Measurements from ENCODE around the gene IKBKE.
A peak's percentile ranks its signal among the peaks of the same experiment; 100 is the strongest.

Gene IKBKE

DNA sequence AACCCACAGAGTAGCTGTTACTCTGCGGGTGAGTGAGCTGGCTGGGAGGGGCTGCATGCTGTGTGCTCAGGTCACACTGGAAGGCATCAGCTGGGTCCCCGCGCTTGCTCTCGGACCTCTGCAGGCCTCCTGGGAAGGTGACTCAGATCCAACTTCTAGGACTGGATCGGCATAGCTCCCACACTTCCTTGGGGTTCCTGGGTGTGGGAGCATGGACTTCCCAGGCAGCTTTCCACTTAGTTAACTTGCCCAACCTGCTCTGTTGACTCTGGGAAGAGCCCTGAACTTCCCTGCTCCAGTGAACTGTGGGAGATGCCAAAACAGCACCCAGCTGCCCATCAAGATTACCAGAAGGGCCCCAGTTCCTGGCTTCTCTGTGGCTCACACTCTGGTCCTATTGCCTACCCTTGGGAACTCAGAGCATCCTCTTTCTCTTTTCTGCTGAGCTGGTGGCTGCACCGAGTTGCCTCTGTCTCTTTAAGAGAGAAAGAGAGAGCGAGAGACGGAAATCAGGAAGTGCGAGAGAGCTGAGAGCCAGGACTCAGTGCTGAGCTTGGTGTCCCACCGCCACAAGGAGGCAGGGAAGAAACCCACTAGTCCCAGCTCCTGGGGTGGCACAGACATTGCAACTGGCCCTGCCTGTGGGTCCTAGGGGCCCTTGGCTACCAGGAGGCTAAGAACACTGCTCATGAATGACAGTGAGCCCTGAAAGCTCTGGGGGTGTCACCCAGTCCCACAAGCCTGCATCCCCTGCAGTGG lies at the start of gene IKBKE:
TSS of gene IKBKE (plus strand) at position 544 of the 759 bp plus-strand sequence. CDS start 2,752 bp downstream, outside the sequence.
- peak; percentile 60 for DNase-seq

- no peak for DNase-seq
Measured at GRCh38 chr1:206421616-206422340, 48.5 kb upstream of the IKBKE start.

- DNase-seq: no peak
Measured at GRCh38 chr1:206422525-206422924, 47.8 kb upstream of the IKBKE start.

DNA sequence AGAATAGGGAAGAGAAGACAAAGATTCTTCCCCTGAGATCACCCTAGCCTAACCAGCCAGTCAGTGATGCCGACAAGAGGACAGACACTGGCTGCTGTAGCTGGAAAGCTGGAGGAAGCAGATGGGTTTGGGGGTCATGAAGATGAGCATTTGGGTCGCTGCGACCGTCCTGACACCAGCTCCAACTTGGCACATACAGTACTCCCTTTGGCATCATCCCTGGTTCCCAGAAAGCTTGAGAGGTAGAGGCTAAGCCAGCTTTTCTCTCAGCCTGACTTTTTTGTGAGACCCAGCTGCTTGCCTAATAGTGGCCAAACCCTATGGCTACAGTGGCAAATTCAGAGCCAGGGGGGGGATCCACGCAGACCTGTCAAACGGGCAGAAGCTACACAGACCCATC lies 43.0 kb upstream of the IKBKE start:
- no peak for DNase-seq

- no peak for DNase-seq
Measured at GRCh38 chr1:206429421-206429820, 40.9 kb upstream of the IKBKE start.

- no peak for DNase-seq
Measured at GRCh38 chr1:206430031-206430983, 40.0 kb upstream of the IKBKE start.

GRCh38 chr1:206435445-206435844 lies 34.8 kb upstream of the IKBKE start:
- DNase-seq: no peak

DNA sequence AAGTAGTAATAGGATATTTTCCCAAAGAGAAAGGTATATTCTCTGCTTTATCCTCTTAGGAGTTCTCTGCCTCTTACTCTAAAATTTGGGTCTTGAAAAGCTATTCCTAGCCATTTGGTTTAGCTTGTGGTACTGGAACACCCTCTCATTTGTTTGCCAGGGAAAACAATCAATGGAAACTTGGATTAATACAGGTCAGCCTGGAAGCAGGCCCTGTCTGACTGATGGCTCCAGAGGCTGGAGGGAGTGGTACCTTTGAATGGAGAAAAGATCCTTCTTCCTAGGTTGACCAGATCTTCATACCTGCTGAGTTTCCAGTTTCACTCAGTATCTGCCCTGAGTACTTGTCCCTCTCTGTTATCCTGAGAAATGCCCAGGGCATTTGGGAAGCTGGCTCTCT lies 31.7 kb upstream of the IKBKE start:
- no peak for DNase-seq

GRCh38 chr1:206439205-206439604 lies 31.1 kb upstream of the IKBKE start:
- DNase-seq: no peak

- DNase-seq: no peak
Measured at GRCh38 chr1:206441336-206441967, 28.8 kb upstream of the IKBKE start.

- DNase-seq: peak; percentile 38
Measured at GRCh38 chr1:206442101-206442500, 28.2 kb upstream of the IKBKE start.

DNA sequence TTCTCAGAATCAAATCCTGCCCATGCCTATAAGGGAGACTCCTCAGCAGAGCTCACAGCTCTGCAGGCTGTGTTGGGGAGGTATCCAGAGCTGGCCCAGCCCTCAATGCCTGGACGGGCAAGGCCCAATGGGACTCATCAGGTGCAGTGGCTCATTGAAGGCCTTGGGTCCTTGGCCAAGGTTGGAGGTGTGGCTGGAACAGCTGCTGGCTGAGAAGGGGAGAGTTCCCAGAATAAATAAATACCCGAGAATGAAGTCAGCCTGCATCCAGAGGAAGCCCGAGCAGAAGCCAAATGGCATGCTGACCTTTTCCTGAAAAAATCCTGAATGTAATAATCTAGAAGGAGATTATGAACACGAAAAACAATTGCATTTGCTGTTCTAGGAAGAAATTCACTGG lies 25.2 kb upstream of the IKBKE start:
- no peak for DNase-seq

- DNase-seq: no peak
Measured at GRCh38 chr1:206445911-206446356, 24.3 kb upstream of the IKBKE start.

GRCh38 chr1:206446688-206447421 lies 23.4 kb upstream of the IKBKE start:
- no peak for DNase-seq

GRCh38 chr1:206447422-206447765 lies 22.9 kb upstream of the IKBKE start:
- DNase-seq: no peak

DNA sequence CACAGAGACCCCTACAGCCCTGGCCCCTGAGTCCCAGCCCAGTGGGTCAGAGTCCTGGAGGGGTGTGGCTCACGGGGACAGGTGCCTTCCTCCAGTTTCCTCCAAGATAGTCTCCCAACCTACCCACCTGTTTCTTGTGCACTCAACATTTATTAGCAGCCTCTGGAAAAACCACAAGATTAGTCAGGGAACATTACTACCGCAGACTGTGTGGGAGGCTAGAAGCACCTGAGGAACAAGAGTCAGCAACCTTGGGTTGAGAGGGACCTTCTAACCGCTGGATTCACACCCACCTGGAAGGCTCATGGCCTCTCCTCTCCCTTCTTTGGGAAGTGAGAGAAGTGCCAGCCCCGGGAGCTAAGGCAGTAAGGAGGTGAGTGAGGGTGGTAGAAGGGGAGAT lies 22.5 kb upstream of the IKBKE start:
- no peak for DNase-seq

- DNase-seq: no peak
Measured at GRCh38 chr1:206448471-206448870, 21.8 kb upstream of the IKBKE start.

GRCh38 chr1:206449565-206449964 lies 20.7 kb upstream of the IKBKE start:
- DNase-seq: no peak

DNA sequence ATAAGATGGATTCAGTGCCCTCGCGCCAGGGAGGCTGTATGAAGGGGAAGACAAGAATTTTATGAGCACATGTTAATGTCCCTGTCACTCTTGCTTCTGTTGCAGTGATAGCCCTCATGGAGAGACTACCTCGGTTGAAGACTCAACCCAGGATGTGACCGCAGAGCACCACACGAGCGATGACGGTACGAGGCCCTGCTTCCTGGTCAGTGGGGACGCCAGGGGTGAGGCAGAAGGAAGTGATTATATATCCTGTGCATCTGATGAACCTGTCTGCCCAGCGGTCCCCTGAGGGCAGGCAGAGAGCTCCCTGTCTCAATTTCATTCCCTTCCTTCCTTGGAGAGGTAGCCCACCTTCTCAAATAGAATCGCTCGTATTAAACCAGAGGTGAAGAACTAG lies 20.0 kb upstream of the IKBKE start:
- no peak for DNase-seq

DNA sequence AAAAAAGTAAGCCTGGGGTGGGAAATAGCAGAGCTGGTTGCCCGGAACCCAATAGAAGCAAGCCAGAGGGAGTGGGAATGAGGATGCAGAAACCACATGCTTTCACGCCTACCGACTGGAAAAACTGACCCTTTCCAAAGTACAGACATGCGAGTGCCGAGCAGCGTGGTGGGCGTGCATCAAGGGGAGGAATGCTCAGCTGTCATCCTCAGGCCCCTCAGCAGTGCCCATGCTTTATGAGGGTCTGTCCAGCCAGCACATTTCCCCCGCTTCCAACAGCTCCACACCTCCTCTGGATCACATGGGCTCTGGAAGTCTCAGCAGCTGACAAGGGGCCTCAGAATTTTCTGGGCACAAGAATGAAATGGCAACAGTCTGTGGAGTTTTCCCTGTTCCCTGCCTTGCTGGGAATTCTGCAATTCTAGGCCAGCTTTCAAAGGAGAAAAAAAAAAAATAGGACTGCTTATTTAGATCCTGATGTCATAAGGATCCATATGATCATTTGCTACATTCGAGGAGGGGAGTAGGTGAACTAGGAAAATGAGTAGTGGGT lies 19.1 kb upstream of the IKBKE start:
- DNase-seq: no peak

DNA sequence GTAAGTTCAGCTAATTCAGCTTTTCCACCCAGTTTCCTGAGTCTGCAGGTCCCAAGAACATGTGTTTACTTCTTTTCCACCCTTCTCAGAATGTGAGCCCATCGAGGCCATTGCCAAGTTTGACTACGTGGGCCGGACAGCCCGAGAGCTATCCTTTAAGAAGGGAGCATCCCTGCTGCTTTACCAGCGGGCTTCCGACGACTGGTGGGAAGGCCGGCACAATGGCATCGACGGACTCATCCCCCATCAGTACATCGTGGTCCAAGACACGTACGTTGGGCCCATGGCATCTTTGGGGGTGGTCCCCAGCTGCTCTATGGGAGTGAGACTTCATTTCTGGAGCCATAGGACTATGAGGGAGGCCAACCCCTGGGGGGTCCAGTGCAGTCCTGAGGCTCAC lies 17.2 kb upstream of the IKBKE start:
- no peak for DNase-seq

DNA sequence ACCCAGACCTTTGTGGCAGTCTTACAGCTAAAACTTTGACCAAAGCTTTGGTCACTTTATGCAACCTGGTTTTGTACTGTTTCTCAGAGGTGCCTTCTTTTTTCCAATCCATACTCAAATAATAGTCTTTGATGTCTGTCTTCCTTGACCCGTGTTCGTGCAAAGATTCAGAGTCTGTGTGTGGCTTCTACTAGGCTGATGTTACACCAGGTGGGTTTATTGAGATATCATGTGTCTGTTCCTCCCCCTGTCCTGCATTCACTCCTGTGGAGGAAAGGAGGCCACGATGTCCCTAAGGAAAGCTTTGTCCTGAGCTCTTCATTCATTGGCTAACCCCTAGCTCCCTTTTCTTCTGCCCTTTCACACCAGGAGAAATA lies 15.0 kb upstream of the IKBKE start:
- DNase-seq: no peak

Measured in stimulated activated CD4-positive, alpha-beta T cell treated with anti-CD3 and anti-CD28 coated beads, Interleukin-15, amount 100 ng/mL, for 24 hours (primary cell).